ENCODE measurements around the gene SDK1.
"Not testable (repeated sequence)": the region's sequence is repeated elsewhere in the genome, so short reads cannot be mapped to it uniquely, and the experiment has no call there.

The SDK1 gene

GRCh38 chr7:4247106-4247876 lies 946.2 kb downstream of the SDK1 start:
- no peak overlapping the region for H3K4me3 ChIP-seq (ENCODE audit: low read depth, low read length)
- TF ChIP-seq, protein P1, sequence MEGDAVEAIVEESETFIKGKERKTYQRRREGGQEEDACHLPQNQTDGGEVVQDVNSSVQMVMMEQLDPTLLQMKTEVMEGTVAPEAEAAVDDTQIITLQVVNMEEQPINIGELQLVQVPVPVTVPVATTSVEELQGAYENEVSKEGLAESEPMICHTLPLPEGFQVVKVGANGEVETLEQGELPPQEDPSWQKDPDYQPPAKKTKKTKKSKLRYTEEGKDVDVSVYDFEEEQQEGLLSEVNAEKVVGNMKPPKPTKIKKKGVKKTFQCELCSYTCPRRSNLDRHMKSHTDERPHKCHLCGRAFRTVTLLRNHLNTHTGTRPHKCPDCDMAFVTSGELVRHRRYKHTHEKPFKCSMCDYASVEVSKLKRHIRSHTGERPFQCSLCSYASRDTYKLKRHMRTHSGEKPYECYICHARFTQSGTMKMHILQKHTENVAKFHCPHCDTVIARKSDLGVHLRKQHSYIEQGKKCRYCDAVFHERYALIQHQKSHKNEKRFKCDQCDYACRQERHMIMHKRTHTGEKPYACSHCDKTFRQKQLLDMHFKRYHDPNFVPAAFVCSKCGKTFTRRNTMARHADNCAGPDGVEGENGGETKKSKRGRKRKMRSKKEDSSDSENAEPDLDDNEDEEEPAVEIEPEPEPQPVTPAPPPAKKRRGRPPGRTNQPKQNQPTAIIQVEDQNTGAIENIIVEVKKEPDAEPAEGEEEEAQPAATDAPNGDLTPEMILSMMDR (IDR thresholded peaks at IDR 0.05; ENCODE audit: insufficient read depth, low read depth, low read length, missing control alignments), result no peak
- no peak for DNase-seq (ENCODE audit: low read depth)

DNA sequence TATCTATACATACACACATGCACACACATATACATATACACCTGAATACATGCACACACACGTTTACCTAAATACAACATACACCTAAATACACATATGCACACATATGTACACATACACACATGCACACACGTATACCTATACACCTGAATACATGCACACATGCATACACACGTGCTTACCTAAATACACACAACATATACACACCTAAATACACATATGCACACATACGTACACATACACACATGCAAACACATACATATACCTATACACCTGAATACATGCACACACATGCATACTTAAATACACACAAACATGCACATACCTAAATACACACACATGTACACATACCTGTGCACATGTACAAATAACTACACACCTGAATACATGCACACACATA lies 947.2 kb downstream of the SDK1 start:
- H3K4me3 ChIP-seq (ENCODE audit: low read depth, low read length), result no peak overlapping the region
- TF ChIP-seq, protein P1 (IDR thresholded peaks at IDR 0.05; ENCODE audit: insufficient read depth, low read depth, low read length, missing control alignments), result no peak
- no peak for DNase-seq (ENCODE audit: low read depth)

GRCh38 chr7:4249241-4249640 lies 948.2 kb downstream of the SDK1 start:
- H3K4me3 ChIP-seq (ENCODE audit: low read depth, low read length), result no peak overlapping the region
- DNase-seq (ENCODE audit: low read depth), result no peak
- TF ChIP-seq, protein P1 (IDR thresholded peaks at IDR 0.05; ENCODE audit: insufficient read depth, low read depth, low read length, missing control alignments), result no peak

- TF ChIP-seq, protein P1 (IDR thresholded peaks at IDR 0.05; ENCODE audit: insufficient read depth, low read depth, low read length, missing control alignments), result no peak
- no peak for DNase-seq (ENCODE audit: low read depth)
- no peak overlapping the region for H3K4me3 ChIP-seq (ENCODE audit: low read depth, low read length)
Measured at GRCh38 chr7:4255336-4255735, 954.3 kb downstream of the SDK1 start.

- TF ChIP-seq, protein P1 (IDR thresholded peaks at IDR 0.05; ENCODE audit: insufficient read depth, low read depth, low read length, missing control alignments), result no peak
- no peak overlapping the region for H3K4me3 ChIP-seq (ENCODE audit: low read depth, low read length)
- no peak for DNase-seq (ENCODE audit: low read depth)
Measured at GRCh38 chr7:4256286-4256685, 955.2 kb downstream of the SDK1 start.

DNA sequence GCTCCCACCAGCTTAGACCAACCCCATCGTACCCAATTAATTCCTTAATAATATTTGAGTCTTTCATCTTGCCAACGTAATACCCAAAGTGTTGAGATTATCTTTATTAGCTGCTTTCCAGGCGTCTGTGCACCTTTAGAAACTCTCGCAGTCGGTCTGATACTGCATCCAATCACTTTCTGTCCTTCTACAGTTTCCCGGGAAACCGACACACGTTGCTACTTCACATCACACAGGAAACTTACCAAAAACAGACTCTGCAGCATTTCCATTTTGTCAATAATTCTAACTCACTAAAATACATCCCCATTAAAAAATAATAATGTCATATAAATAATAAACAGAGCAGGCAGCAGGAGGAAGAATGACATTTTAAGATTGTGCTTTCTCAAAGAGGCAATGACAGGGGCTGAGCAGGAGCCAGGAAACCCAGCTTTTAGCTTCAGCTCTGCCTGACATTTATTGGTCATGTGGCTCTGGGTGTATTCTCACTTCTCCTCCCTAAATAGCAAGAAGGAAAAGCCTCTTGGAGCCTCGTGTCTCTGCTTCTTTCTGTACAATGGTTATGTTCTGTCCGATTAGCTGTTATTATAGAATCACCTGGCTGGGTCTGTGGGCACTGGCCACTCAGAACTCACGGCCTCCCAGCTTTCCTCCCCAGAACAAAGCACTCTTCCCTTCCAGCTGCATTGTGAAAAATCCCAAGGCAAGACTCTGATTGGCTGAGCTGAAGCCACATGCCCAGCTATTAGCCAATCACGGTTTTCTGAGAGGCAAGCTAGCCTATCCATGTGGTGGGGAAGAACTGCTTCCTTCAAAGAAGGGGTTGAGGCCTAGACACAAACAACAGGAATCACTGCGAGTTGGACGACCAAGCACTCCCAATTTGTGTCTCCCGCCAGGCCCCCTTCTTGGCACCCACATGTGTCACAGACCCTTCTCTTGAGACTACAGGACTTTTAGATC lies 956.4 kb downstream of the SDK1 start:
- no peak for DNase-seq (ENCODE audit: low read depth)
- TF ChIP-seq, protein P1 (IDR thresholded peaks at IDR 0.05; ENCODE audit: insufficient read depth, low read depth, low read length, missing control alignments), result no peak
- no peak overlapping the region for H3K4me3 ChIP-seq (ENCODE audit: low read depth, low read length)

DNA sequence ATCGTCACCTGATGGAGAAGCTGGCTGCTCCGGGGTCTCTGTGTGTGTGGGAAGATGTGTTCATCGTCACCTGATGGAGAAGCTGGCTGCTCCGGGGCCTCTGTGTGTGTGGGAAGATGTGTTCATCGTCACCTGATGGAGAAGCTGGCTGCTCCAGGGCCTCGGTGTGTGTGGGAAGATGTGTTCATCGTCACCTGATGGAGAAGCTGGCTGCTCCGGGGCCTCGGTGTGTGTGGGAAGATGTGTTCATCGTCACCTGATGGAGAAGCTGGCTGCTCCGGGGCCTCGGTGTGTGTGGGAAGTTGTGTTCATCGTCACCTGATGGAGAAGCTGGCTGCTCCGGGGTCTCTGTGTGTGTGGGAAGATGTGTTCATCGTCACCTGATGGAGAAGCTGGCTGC lies 959.1 kb downstream of the SDK1 start:
- not testable (repeated sequence) for DNase-seq (ENCODE audit: low read depth); H3K4me3 ChIP-seq (ENCODE audit: low read depth, low read length)
